ENCODE results near the gene WDR33.
A peak's percentile ranks its signal among the peaks of the same experiment; 100 is the strongest.

Gene WDR33

GRCh38 chr2:127688405-127688804, 122.6 kb downstream of the WDR33 start:
- no peak for DNase-seq

GRCh38 chr2:127685410-127686080, 125.4 kb downstream of the WDR33 start:
- DNase-seq, result no peak

- no peak for DNase-seq
Observed at GRCh38 chr2:127683757-127684156, 127.2 kb downstream of the WDR33 start.

GRCh38 chr2:127683056-127683455, 127.9 kb downstream of the WDR33 start:
- no peak for DNase-seq

GRCh38 chr2:127681976-127682857, 128.8 kb downstream of the WDR33 start:
- DNase-seq, result no peak

GRCh38 chr2:127681288-127681804, 129.6 kb downstream of the WDR33 start:
- no peak for DNase-seq

- DNase-seq, result no peak
Observed at GRCh38 chr2:127680706-127681287, 130.2 kb downstream of the WDR33 start.

- no peak for DNase-seq
Observed at GRCh38 chr2:127679680-127680361, 131.2 kb downstream of the WDR33 start.

- no peak for DNase-seq
Observed at GRCh38 chr2:127678991-127679390, 132.0 kb downstream of the WDR33 start.

GRCh38 chr2:127678531-127678930, 132.4 kb downstream of the WDR33 start:
- DNase-seq, result no peak

GRCh38 chr2:127676906-127677305, 134.1 kb downstream of the WDR33 start:
- DNase-seq, result no peak

GRCh38 chr2:127675331-127676261, 135.4 kb downstream of the WDR33 start, which contains the start of gene LIMS2:
Gene LIMS2, minus strand, starts transcription at chr2:127675530. Its CDS starts 506 bp downstream, at chr2:127675024.
- DNase-seq, result no peak

GRCh38 chr2:127674241-127675209, 136.4 kb downstream of the WDR33 start:
- DNase-seq, result peak; percentile 25

- no peak for DNase-seq
Observed at GRCh38 chr2:127673291-127674069, 137.5 kb downstream of the WDR33 start.

- DNase-seq, result no peak
Observed at GRCh38 chr2:127672341-127673224, 138.4 kb downstream of the WDR33 start.

- DNase-seq, result no peak
Observed at GRCh38 chr2:127671557-127672302, 139.2 kb downstream of the WDR33 start.

GRCh38 chr2:127670957-127671290, 140.0 kb downstream of the WDR33 start:
- no peak for DNase-seq
